UCSD-AML1 (cell line): ENCODE results near the gene SLC19A2.
"Not testable (repeated sequence)": the region's sequence is repeated elsewhere in the genome, so short reads cannot be mapped to it uniquely, and the experiment has no call there.

ENCODE experiments used
- DNase-seq: peaks from one replicate; lab custom pipeline; 2025; ENCODE audit not compliant: unreplicated experiment; lab: John Stamatoyannopoulos, UW

Gene SLC19A2

DNA sequence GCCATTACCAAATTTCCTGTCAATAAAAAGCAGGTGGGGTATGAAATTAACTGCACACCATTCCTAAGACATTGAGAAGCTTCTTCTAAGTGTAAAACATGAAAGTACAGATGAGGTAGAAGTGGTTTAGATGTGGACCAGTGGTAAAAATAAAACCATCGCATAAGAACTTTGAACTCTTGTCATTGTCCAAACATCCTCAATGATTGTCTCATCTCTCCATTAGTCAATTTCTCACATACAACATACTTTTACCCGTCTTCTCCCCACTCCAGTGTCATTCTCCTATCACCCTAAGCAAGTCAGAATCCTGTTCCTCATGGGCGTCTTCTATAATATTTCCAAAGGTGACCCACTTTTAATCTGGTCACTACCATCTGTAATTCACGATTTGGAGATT, 24.3 kb upstream of the SLC19A2 start:
- DNase-seq, result no peak

DNA sequence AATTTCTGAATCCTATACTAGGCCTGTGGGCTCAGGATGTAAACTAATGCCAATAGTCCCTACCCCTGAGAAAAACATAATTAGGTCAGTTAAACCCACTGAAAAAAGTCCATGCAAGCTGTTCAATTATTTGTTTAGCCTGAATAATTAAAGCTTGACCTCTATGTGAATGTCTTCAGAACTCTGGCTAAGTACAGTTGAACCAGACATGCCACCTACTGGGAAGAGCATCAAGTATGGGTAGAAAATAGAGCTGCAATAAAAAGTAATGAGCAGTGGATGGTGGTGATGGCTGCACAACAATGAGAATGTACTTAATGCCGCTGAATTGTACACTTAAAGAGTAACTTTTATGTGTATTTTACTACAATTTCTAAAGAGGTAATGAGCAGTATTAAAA, 23.6 kb upstream of the SLC19A2 start:
- no peak for DNase-seq

DNA sequence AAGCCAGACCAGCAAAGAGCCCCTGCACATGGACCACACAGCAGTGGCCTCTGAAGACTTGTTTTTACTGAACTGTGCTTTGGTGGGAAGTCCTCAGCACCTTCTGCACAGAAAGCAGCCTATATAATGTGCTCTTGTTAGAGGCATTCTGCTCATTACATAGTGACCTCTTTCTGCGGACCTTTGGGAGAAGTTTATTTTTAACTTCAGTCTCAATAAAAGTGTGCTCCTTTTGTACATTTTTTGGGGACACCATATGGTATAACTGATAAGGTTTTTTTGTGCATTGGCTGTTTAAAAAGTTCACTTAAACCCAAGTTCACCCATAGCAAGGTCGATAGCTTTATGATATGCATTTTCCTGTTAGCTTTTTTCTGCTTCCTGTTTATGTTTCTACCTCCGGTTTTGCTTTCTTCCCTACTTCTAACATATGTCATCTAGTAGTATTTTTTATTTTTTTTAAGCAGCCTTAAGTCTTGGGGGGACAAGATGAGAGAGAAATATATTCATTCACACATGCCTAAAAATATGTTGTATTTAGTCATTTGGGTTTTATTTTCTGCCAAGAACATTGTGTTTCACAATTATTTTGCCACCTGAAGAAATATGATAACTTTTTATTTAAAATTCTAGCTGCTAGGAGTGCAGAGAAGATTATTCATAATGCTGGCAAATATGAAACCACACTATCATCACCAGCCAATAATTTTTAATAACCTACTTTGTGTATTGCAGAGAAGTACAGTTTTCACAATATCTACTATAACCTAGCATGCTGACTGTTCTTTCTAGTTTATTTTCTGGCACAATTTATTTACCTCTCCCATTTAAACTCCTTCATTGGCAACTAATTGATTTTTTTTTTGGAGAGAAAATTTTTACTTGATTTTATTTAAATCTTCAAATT, 22.9 kb upstream of the SLC19A2 start:
- DNase-seq, result no peak

DNA sequence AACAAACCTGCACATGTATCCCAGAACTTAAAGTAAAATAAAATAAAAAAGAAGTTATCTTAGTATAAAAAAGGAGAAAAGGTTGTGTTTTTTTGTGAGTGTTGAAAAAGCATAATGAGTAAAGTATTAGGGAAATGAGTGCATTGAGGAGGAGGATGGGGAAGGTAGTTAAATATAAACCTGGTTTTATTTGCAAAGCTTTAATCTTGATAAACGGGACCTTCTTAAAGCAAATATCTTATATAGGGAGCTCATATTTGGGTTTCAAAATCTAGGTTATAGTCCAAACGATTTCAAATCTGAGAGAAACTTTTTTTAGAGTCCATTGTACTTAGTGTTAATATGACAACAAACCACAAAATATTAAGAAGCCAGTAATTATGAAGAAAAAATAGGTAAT, 21.7 kb upstream of the SLC19A2 start:
- no peak for DNase-seq

DNA sequence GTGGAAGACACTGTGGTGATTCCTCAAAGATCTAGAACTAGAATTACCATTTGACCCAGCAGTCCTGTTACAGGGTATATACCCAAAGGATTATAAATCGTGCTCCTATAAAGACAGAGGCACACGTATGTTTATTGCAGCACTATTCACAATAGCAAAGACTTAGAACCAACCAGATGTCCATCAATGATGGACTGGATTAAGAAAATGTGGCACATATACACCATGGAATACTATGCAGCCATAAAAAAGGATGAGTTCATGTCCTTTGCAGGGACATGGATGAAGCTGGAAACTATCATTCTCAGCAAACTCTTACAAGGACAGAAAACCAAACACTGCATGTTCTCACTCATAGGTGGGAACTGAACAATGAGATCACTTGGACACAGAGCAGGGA, 17.9 kb upstream of the SLC19A2 start:
- not testable (repeated sequence) for DNase-seq

DNA sequence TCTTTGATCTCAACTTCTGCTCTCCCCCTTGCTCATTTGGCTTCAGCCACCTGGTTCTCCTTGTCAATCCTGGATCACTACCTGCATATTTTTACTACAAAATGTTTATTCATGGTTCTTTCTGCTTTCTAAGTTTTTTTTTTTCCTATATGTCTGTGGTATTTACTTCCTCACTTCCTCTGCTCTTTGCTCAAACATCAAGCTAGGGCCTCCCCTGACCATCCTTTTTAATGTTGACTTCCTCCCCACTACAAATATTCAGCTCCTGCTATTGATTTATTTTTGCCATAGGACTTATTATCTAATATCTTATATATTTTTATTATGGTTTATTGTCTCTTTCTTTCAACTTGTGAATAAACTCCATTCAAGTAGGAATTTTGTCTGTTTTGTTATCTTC, 14.1 kb upstream of the SLC19A2 start:
- no peak for DNase-seq

DNA sequence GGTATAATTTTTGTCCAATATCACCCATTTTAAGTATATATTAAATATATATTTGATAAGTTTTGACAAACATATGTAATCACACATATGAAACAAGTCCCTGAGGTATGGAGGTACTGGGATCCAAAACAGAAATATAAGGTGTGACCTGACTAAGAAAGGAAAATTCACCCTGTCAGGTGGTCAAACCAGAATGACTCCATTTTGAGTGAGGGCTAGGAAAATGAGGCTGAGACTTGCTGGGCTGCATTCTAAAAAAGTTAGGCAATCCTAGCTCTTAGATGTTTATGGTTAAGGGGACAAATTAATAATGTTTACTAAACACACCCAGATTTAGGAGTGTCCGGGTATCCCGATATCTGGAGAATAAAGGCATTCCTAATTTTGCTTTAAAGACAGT, 11.6 kb upstream of the SLC19A2 start:
- no peak for DNase-seq

DNA sequence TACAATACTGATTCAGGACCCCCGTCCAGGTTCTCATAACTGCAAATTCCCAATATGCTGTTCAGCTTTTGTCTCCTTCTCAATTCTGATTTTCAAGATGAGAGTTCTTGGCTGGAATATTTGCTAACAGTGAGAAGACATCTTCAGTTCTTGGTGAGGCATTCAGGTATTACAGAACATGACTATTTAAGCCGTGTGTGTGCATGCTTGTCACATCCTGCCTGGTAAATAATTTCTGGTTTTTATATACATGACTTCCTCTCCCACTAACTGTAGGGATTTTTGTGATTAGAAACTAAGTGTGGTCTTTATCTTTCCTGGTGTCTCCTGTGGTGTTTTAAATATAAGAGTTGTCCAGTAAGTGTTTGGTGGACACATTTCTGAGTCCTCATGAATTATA, 10.2 kb upstream of the SLC19A2 start:
- DNase-seq, result no peak

DNA sequence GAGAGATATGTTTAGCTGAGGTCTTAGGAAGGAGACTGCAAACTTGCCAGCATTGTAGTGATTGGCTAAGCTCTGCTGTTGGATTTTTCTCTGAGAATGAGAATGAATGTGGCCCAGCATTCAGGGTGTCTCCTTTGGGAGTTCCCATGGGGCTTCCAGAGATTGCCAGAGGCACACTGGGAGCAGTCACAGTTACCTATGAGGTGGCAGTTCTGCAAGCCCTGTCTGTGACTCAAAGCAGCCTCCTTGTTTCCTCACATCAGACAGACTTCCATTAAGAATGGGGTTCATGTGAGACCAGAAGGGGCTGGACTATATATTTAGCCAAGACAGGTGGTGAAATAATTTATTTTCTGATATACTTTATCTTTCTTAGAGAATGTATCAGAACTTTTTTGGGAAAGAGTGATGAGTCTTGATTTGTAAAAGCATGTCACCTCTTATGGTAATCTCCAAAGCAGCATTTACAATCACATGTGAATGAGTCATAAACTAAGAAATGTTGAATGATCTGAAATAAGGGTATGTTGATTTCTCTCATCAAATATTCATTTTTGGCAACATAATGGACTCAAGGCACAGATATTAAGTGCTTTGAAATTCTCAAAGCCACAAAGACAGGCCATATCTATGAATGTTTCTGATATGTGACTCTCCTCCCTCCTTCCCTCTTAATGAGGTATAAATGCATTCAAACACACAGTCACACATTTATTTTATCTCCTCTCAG, 9.5 kb upstream of the SLC19A2 start:
- DNase-seq, result no peak

DNA sequence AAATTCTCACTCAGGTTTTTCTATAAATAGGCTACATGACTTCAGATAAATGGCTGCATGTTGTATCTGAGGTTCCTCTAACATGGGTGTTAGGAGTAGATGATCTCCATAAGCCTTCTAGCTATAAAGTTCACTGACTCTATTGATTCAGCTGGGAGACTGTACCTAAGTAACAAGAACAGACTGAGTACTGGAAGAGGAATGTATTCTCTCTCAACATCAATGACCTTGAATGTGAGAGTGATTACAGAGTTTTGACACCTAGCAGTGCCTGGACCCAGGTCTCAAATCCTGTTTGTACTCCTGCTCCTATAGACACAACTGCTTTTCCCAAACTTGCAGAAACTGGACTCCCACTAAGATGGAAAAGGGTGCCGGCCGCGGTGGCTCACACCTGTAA, 8.6 kb upstream of the SLC19A2 start:
- no peak for DNase-seq

DNA sequence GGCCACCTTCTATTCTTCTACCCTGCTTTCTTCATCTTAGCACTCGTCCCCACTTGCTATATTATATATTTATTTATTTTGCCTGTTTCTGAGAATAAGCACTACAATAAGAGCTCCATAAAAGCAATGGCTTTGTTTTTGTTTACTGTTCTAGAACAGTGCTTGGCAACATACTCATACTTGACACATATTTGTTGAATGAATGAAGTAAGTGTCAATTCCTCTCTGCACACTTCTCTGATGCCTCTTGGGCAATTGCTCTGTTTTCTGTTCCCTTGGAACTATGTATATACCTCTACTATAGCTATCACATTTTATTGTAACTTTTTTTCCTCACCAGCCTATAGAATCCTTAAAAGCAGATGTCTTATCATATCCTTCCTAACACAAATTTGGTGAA, 7.5 kb upstream of the SLC19A2 start:
- no peak for DNase-seq

DNA sequence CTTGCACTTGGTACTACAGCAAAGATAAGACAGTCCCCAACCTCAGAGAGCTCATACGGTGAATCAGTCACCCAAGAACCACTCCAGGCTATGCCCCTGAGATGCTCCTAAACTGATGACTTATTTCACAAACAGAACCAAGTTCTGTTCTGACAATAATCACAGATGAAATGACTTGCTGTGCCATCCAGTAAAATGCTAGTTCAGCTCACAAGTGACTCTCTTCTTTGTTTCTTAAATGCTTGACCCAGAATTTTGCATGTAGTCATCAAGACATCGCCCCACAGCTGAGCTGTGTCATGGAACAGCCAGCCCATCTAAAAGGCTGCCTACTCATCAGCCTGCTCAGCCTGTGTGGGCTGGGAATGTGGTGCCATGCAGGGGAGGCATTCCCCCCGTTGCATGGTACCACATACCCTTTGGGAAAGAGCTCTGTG, 6.1 kb upstream of the SLC19A2 start:
- DNase-seq, result no peak

DNA sequence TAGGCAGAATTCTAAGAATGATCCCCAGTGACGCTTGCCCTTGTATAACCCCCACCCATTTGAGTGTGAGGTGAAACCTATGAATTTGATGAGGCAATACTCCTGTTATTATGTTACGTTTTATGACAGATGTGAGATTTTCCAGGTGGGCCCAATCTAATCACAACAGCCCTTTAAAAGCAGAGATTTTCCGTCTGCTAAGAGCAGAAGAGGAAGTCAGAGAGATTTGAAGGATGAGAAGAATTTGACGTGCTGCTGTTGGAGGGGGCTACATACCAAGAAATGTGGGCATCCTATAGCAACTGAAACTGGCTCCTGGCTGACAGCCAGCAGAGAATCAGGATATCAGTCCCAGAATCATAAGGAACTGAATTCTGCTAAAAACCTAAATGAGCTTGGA, 2.4 kb upstream of the SLC19A2 start:
- no peak for DNase-seq

DNA sequence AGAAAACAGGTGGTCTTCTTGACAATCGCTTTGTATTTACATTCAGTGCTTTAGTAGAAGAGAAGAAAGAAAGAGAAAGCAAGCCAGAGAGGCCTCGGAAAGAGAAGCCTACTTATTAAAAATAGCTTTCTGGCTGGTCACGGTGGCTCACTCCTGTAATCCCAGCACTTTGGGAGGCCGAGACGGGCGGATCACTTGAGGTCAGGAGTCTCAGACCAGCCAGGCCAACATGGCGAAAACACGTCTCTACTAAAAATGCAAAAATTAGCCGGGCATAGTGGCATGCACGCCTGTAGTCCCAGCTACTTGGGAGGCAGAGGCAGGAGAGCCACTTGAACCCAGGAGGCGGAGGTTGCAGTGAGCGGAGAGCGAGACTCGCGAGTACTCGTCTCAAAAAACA, 1.8 kb upstream of the SLC19A2 start:
- DNase-seq, result no peak

DNA sequence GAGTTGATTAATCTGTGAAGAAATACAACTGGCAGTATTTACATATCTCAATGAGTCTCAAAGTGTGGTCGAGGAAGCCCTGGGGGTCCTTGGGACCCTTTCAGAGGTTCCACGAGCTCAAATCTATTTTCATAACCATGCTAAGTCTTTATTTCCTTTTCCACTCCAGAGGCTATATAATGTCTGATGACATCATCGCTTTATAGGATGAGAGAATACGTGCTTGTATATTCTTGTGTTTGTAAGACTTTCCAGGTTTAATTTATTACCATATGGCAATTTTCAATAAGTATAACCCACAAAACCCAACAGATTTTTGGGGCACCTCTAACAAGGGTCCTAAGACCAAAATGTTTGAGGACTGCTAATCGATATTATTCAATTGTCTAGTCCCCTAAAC, 1.4 kb upstream of the SLC19A2 start:
- no peak for DNase-seq

DNA sequence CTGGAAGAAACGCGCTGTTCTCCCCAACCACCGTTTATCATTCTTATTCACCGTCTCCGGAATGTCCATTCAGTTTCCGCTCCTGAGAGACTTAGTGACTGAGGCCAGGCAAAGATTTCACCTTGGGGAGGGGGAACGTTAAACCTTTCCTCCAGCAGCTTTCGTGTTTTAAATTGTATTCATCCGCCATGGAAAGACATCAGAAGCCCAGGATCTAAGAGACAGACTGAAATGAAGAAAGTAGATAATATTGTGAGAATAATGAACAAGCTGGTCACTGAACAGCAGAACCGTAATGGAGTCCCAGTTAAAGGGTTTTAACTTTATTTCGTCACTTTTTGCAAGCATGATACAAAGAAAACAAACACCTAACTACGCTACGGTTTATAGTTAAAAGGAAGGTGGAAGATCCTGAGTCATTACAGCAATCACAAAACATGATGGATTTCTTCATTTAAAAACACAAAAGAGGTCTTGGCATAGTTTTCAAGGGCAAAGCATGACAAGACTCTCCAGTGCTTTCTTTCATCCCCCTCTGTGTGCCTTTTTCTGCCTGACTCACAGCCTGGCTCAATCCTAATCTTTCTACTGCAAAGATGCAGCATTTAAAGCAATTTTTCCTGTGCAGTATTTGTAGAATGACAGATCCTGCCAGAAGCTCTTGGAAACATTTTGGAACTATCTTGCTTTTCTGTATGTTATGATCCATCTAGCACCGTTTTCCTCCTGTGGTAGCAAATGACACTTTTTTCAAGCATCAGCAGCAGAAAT, 722 bp upstream of the SLC19A2 start:
- no peak for DNase-seq

DNA sequence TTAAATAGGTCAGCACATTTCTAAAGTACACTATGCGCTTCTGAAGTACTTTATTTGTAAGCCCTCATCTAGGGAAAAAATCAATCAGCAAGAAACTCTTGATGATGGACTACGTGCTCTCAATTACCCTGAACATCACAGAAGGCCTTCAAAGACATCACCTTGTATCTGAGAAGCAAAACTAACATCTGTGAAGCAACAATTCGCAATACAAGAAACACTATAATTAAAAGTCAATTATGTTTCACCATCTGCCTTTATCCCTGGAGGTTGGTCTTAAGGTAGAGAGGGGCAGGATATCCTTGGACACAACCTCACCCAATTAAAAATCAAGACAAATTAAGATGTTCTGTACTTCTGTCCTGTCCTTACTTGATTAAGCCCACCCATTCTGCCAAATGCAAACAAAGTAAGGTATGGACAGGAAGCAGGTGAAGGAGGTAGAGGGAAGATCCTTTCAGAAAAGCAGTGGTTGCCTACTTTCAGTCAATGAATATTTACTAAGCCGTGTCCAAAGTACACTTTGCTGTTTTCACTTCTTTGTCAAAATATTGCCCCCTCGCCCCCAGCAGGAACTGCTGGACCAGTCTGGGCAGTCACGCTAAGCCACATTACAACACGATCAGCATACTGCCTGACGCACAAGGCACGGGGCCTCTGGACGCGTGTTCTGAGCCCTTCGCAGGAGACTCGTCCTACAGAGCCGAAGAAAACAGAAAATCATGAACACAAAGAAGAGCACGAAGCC, 887 bp downstream of the SLC19A2 start:
- no peak for DNase-seq

DNA sequence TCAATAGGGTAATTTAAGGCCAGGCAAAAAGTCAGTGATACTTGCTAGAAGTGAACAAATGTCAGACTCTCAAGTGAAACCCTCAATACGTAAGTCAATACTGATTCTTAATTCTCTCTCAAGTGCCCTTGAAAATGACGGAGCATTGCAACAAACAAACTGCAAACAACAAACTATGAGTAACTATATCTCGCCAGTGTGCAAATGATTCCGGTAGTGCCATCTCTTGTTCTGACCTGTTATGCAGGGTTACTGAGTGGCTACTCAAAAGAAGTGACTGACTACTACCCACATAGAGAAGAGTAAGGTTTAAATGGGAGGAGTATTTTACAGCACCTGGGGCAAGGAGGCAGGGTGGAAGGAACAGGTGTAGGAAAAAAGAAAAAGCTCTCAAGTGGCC, 1.6 kb downstream of the SLC19A2 start:
- no peak for DNase-seq

DNA sequence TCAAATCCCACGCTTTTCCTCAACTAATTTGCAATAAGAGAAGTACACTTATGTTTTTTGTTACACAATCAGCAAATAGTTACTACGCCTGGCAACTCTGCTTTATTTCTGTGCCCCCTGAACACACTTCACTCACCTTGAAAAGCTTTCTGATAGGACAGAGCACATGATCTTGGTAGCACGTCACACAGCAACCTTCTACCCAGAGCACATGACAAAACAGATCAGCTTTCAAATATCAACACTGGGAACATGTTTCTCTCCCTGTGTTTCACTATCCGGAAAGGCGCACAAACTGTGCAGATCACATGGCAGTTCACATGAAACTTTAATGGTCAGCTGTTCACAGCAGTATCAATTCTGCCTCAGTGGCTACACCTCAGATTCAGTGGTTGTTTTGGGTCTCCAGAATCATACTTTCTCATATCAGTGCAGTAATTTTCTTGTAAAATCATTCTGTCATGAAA, 2.2 kb downstream of the SLC19A2 start:
- DNase-seq, result no peak

DNA sequence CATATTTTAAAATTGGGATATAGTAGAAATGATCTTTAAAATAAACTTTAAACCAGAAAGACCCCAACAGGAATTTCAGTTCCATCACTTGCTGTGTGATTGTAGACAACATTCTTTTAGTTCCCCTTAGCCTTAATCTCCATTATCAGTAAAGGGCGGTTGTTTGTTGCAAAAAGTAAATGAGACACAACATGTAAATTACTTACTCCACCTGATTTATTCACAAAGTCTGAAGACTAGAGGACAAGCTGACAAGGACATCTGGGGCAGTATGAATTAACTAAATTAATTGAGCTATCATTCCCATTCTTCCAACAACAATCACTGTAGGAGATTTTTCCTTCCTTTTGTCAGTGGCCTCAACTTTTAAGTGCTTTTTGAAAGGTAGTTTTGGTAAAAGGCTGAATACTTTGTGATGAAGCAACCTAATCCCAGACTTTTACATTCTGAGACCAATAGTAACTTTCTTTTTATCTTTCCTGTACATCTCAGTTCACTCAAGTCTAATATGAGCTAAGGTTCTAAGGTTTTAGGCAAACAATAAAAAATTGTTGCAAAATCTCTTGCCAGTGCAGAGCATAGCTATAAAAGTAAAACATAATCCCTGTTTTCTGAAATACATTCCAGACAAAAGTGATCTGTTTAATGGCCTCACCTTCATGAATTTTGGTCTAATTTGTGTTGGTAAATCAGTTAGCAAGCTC, 6.2 kb downstream of the SLC19A2 start:
- no peak for DNase-seq
